Smooth muscle cell of bladder (primary cell): ENCODE data around the gene DCAKD. TPM values are rescaled to one million over a fixed set of nuclear protein-coding genes. Genes with fewer than 3 reads are reported as not detected.

Experiments
- total RNA-seq: library from RNA; depleted of rRNA; stranded (reverse); fragments of >200 nt; gene quantifications from 2 replicates; pipeline ENCODE4 v1.2.3, GENCODE V29; 2014

Gene DCAKD, protein sequence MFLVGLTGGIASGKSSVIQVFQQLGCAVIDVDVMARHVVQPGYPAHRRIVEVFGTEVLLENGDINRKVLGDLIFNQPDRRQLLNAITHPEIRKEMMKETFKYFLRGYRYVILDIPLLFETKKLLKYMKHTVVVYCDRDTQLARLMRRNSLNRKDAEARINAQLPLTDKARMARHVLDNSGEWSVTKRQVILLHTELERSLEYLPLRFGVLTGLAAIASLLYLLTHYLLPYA
- 23.9 and 30.6 TPM in 2 replicates for total RNA-seq

DNA sequence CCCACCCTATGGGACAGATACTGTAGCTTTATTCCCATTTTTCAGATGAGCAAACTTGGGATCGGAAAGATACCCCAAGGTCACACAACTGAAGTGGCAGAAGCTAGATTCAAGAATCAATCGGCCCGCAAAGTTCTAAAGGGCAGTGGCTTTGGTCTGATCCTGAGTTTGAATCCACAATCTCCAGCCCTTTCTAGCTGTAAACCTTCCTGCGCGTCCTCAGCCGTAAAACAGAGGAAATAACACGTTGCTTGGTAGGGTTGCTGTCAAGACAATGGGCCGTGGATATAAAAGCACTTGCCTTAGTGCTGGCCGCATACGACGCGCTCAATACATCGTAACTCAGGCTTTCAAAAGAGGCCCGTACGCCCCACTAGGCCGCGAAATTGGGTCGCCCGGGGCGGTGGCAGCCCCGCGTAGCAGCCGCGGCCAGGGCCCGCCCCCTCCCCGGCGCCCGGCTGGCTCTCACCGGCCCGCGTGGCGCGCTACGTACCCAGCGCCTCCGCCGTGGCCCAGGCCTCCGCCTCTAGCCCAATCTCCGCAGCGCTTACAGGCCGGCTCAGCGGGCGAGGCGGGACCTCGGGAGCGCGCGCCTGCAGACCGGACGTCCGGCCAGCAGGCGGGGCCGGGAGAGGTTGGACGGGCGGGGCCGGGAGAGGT, at the start of gene DCAKD:
Gene DCAKD (minus strand): TSS at position 573 of the 660 bp plus-strand sequence. CDS start 16,747 bp downstream, outside the sequence.

DNA sequence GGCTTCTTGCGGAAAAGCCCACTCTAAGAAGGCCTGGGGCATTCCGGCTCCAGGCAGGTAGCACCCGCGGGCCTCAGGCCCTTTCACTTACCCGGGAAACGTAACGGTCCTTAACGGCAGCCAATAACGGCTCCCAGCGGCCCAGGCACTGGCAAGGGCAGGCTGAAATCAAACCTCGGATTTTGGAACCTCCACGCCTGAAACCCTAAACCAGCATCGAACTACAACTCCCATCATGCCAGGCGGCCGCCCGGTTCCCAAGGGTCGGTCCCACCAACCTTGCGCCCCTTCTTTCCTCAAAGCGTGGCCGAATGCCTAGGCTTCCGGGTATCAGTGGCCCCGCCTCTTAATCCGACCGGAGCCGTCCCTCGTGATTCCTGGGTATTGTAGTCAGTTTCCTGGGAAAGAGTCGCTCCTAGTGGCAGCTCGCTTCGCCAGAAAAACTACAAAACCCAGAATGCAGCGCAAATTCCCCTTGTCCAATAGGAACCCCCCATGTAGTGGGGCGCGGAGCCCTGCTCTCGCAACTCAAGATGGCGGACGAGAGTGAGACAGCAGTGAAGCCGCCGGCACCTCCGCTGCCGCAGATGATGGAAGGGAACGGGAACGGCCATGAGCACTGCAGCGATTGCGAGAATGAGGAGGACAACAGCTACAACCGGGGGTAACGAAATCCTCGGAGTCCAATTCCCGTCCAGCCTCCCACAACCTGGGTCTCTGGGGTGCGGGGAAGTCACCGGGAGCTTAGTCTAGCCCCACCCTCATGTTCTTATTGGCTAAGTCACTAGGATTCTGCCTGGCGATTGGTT, 9.6 kb upstream of the DCAKD start, which contains the start of gene NMT1:
Gene NMT1 (plus strand): TSS at position 521 of the 809 bp plus-strand sequence. CDS start 13 bp downstream, at position 534.

Other genes starting within 250 kb of the DCAKD start
- 5.1 and 7.1 TPM in 2 replicates for gene GJC1, start 221.3 kb downstream of the DCAKD start, total RNA-seq
- gene HIGD1B, start 203.7 kb downstream of the DCAKD start, total RNA-seq: not detected in 2 replicates
- 82.4 and 91.2 TPM in 2 replicates for gene EFTUD2, start 152.2 kb downstream of the DCAKD start, total RNA-seq
- 0.14 TPM in 1 of 2 replicates, not detected in the other for gene GFAP, start 136.1 kb downstream of the DCAKD start, total RNA-seq
- 0.09 and 0.71 TPM in 2 replicates for gene KIF18B, start 103.9 kb downstream of the DCAKD start, total RNA-seq
- gene C1QL1, start 83.3 kb downstream of the DCAKD start, total RNA-seq: 0.18 and 0.28 TPM in 2 replicates
- 64.7 and 94.2 TPM in 2 replicates for gene NMT1, start 9.7 kb upstream of the DCAKD start, total RNA-seq
- 21.3 and 21.7 TPM in 2 replicates for gene PLCD3, start 80.9 kb upstream of the DCAKD start, total RNA-seq
- gene ACBD4, start 84.1 kb upstream of the DCAKD start, total RNA-seq: 8.1 and 9.3 TPM in 2 replicates
- gene HEXIM1, start 96.8 kb upstream of the DCAKD start, total RNA-seq: 6.0 and 14.9 TPM in 2 replicates
- 7.3 and 10.7 TPM in 2 replicates for gene HEXIM2, start 110.2 kb upstream of the DCAKD start, total RNA-seq
- gene FMNL1, start 170.3 kb upstream of the DCAKD start, total RNA-seq: 7.9 and 11.8 TPM in 2 replicates
- gene SPATA32, start 210.5 kb upstream of the DCAKD start, total RNA-seq: 0.09 and 0.14 TPM in 2 replicates